Measurements from ENCODE around the gene TRIM71.
"Not testable (repeated sequence)": the region's sequence is repeated elsewhere in the genome, so short reads cannot be mapped to it uniquely, and the experiment has no call there.

Gene TRIM71

GRCh38 chr3:32912046-32912445 is 94.2 kb downstream of the TRIM71 start:
- no peak for DNase-seq
- H3K27me3 ChIP-seq (ENCODE audit: insufficient read depth, low read depth, severe bottlenecking): no peaks in the 10 kb centered on the region
- TF ChIP-seq CTCF (IDR thresholded peaks at IDR 0.05; ENCODE audit: low read depth, low read length): no peak
- H3K27ac ChIP-seq: no peak overlapping the region
- peaks cover 3% of the 10 kb centered on the region for H3K9me3 ChIP-seq (ENCODE audit: severe bottlenecking)
- H3K36me3 ChIP-seq: no peaks in the 10 kb centered on the region
- H3K4me3 ChIP-seq (ENCODE audit: low read depth, low read length): no peak overlapping the region

GRCh38 chr3:32913790-32914446 is 96.1 kb downstream of the TRIM71 start:
- peaks cover 4% of the 10 kb centered on the region for H3K9me3 ChIP-seq (ENCODE audit: severe bottlenecking)
- H3K27ac ChIP-seq: no peak overlapping the region
- DNase-seq: no peak
- TF ChIP-seq CTCF (IDR thresholded peaks at IDR 0.05; ENCODE audit: low read depth, low read length): no peak
- H3K4me3 ChIP-seq (ENCODE audit: low read depth, low read length): no peak overlapping the region
- H3K27me3 ChIP-seq (ENCODE audit: insufficient read depth, low read depth, severe bottlenecking): no peaks in the 10 kb centered on the region
- H3K36me3 ChIP-seq: no peaks in the 10 kb centered on the region

GRCh38 chr3:32919920-32920319 is 102.1 kb downstream of the TRIM71 start:
- DNase-seq: no peak
- no peak overlapping the region for H3K27ac ChIP-seq
- no peaks in the 10 kb centered on the region for H3K36me3 ChIP-seq
- H3K27me3 ChIP-seq (ENCODE audit: insufficient read depth, low read depth, severe bottlenecking): no peaks in the 10 kb centered on the region
- peaks cover 4% of the 10 kb centered on the region for H3K9me3 ChIP-seq (ENCODE audit: severe bottlenecking)
- TF ChIP-seq CTCF (IDR thresholded peaks at IDR 0.05; ENCODE audit: low read depth, low read length): no peak
- H3K4me3 ChIP-seq (ENCODE audit: low read depth, low read length): no peak overlapping the region

GRCh38 chr3:32922078-32922477 is 104.3 kb downstream of the TRIM71 start:
- Histone ChIP-seq H3K27me3 (ENCODE audit: insufficient read depth, low read depth, severe bottlenecking) (no peaks in the 10 kb centered on the region), H3K27ac (no peak overlapping the region), H3K36me3 (no peaks in the 10 kb centered on the region), H3K4me3 (ENCODE audit: low read depth, low read length) (no peak overlapping the region), H3K9me3 (ENCODE audit: severe bottlenecking) (peaks cover 1% of the 10 kb centered on the region)
- no peak for TF ChIP-seq CTCF (IDR thresholded peaks at IDR 0.05; ENCODE audit: low read depth, low read length)
- no peak for DNase-seq

GRCh38 chr3:32930161-32930560 is 112.4 kb downstream of the TRIM71 start:
- no peak for TF ChIP-seq CTCF (IDR thresholded peaks at IDR 0.05; ENCODE audit: low read depth, low read length)
- DNase-seq: no peak
- no peaks in the 10 kb centered on the region for H3K36me3 ChIP-seq
- H3K27ac ChIP-seq: no peak overlapping the region
- no peak overlapping the region for H3K4me3 ChIP-seq (ENCODE audit: low read depth, low read length)
- no peaks in the 10 kb centered on the region for H3K9me3 ChIP-seq (ENCODE audit: severe bottlenecking)
- no peaks in the 10 kb centered on the region for H3K27me3 ChIP-seq (ENCODE audit: insufficient read depth, low read depth, severe bottlenecking)

- H3K36me3 ChIP-seq; H3K4me3 ChIP-seq (ENCODE audit: low read depth, low read length); H3K9me3 ChIP-seq (ENCODE audit: severe bottlenecking); H3K27me3 ChIP-seq (ENCODE audit: insufficient read depth, low read depth, severe bottlenecking); DNase-seq; H3K27ac ChIP-seq: not testable (repeated sequence)
Observed at GRCh38 chr3:32931273-32931672, 113.5 kb downstream of the TRIM71 start.

All from WERI-Rb-1 (cell line).